GM23338 (cell line): Measurements from ENCODE around the gene TMEM127. TPM values are rescaled to one million over a fixed set of nuclear protein-coding genes. Genes with fewer than 3 reads are reported as not detected.

Source experiments
- ATAC-seq: fragments of 200-7000 bp; cut with Tn5 transposase; 3 replicates; pipeline ENCODE4 v1.9.1; 2020
- DNase-seq: peaks from one replicate; pipeline ENCODE4 v3.0.0-alpha.2; 2015; ENCODE audit warnings: low spot score
- H2AFZ ChIP-seq: fragments of 200-600 bp; sonication (generic); 2 replicates; pipeline ENCODE4 v1.8.0; 2016; ENCODE audit warnings: antibody characterized with exemption, mild to moderate bottlenecking, moderate library complexity
- H3F3A ChIP-seq: fragments of 200-600 bp; sonication (generic); replicated peaks from 2 replicates; pipeline ENCODE4 v1.8.0; 2017; ENCODE audit warnings: antibody characterized with exemption, mixed run types, low read depth
- H3K27ac ChIP-seq: fragments of 200-600 bp; sonication (generic); 2 replicates; pipeline ENCODE4 v1.6.1; 2016; ENCODE audit warnings: low read depth
- H3K27me3 ChIP-seq: fragments of 200-600 bp; sonication (generic); 2 replicates; pipeline ENCODE4 v1.8.0; 2016; ENCODE audit warnings: mild to moderate bottlenecking, mixed run types, moderate library complexity; ENCODE audit not compliant: insufficient read depth
- H3K36me3 ChIP-seq: fragments of 200-600 bp; sonication (generic); 2 replicates; pipeline ENCODE4 v1.8.0; 2016; ENCODE audit warnings: mild to moderate bottlenecking; ENCODE audit not compliant: insufficient read depth
- H3K4me1 ChIP-seq: fragments of 200-600 bp; sonication (generic); 2 replicates; pipeline ENCODE4 v1.8.0; 2016; ENCODE audit warnings: mild to moderate bottlenecking, moderate library complexity; ENCODE audit not compliant: insufficient read depth
- H3K4me2 ChIP-seq: fragments of 200-600 bp; sonication (generic); 2 replicates; pipeline ENCODE4 v1.7.1; 2017; ENCODE audit warnings: mixed run types
- H3K4me3 ChIP-seq: fragments of 200-600 bp; sonication (generic); 2 replicates; pipeline ENCODE4 v1.6.1; 2016; ENCODE audit warnings: mixed run types
- H3K79me2 ChIP-seq: fragments of 200-600 bp; sonication (generic); replicated peaks from 2 replicates; pipeline ENCODE4 v1.8.0; 2017; ENCODE audit warnings: mild to moderate bottlenecking; ENCODE audit not compliant: insufficient read depth
- H3K9me2 ChIP-seq: fragments of 200-600 bp; sonication (generic); 2 replicates; pipeline ENCODE4 v1.8.0; 2017; ENCODE audit not compliant: insufficient read depth
- H4K20me1 ChIP-seq: fragments of 200-600 bp; sonication (generic); replicated peaks from 2 replicates; pipeline ENCODE4 v1.8.0; 2017; ENCODE audit warnings: mild to moderate bottlenecking; ENCODE audit not compliant: insufficient read depth
- H3K27ac Mint-ChIP-seq: 2 replicates; pipeline ENCODE4 v1.8.0; 2020; ENCODE audit warnings: inconsistent platforms, mild to moderate bottlenecking, moderate library complexity, mixed read lengths
- H3K27me3 Mint-ChIP-seq: 3 replicates; pipeline ENCODE4 v1.8.0; 2022; ENCODE audit warnings: low read depth, mild to moderate bottlenecking, moderate library complexity, mixed read lengths, inconsistent platforms; ENCODE audit not compliant: insufficient read depth, poor library complexity
- H3K36me3 Mint-ChIP-seq: 3 replicates; pipeline ENCODE4 v1.8.0; 2021; ENCODE audit warnings: low read depth, mild to moderate bottlenecking, inconsistent platforms, moderate library complexity, mixed read lengths
- H3K4me1 Mint-ChIP-seq: 3 replicates; pipeline ENCODE4 v1.8.0; 2020; ENCODE audit warnings: mild to moderate bottlenecking, inconsistent platforms, mixed read lengths
- H3K4me3 Mint-ChIP-seq: 3 replicates; pipeline ENCODE4 v1.8.0; 2021; ENCODE audit warnings: moderate library complexity, mild to moderate bottlenecking, inconsistent platforms, mixed read lengths
- H3K9me3 Mint-ChIP-seq: 3 replicates; pipeline ENCODE4 v1.8.0; 2020; ENCODE audit warnings: moderate library complexity, mild to moderate bottlenecking, inconsistent platforms, mixed read lengths
- CREB1 ChIP-seq: fragments of 250-450 bp; sonication (Bioruptor Pico); IDR thresholded peaks from 2 replicates; pipeline ENCODE4 v1.5.0; 2020; ENCODE audit warnings: low read depth, mild to moderate bottlenecking, moderate library complexity
- CTCF ChIP-seq, 2 experiments: fragments of 200-600 bp in 1 of 2; sonication (generic) in 1 of 2; conservative IDR thresholded peaks; 2 replicates each; pipeline versions ENCODE4 v1.5.1 to v1.6.1; 2016 to 2017; ENCODE audit warnings: antibody characterized with exemption in 2 of 2, low read depth in 2 of 2, mild to moderate bottlenecking in 2 of 2, moderate library complexity in 1 of 2
- ETS1 ChIP-seq: IDR thresholded peaks from 2 replicates; pipeline ENCODE4 v1.6.1; 2016; ENCODE audit warnings: antibody characterized with exemption
- EZH2 ChIP-seq: fragments of 200-600 bp; sonication (generic); IDR thresholded peaks from one replicate; pipeline ENCODE4 v1.8.0; 2017; ENCODE audit warnings: antibody characterized with exemption, mild to moderate bottlenecking, low read depth; ENCODE audit not compliant: unreplicated experiment
- EZH2phosphoT487 ChIP-seq: fragments of 200-600 bp; sonication (generic); IDR thresholded peaks from one replicate; pipeline ENCODE4 v1.8.1; 2018; ENCODE audit warnings: antibody characterized with exemption; ENCODE audit not compliant: unreplicated experiment
- JUNB ChIP-seq: IDR thresholded peaks from one replicate; pipeline ENCODE4 v1.6.1; 2016; ENCODE audit warnings: antibody characterized with exemption; ENCODE audit not compliant: unreplicated experiment
- NANOG ChIP-seq: IDR thresholded peaks from 2 replicates; pipeline ENCODE4 v1.6.1; 2016; ENCODE audit warnings: antibody characterized with exemption, borderline replicate concordance
- POLR2AphosphoS5 ChIP-seq: IDR thresholded peaks from 2 replicates; pipeline ENCODE4 v1.6.1; 2016; ENCODE audit warnings: antibody characterized with exemption, low read depth
- REST ChIP-seq: IDR thresholded peaks from one replicate; pipeline ENCODE4 v1.6.1; 2018; ENCODE audit warnings: antibody characterized with exemption; ENCODE audit not compliant: unreplicated experiment
- STAT1 ChIP-seq: IDR thresholded peaks from one replicate; pipeline ENCODE4 v1.6.1; 2016; ENCODE audit warnings: antibody characterized with exemption; ENCODE audit not compliant: unreplicated experiment
- ZNF114 ChIP-seq: fragments of 250-450 bp; sonication (Bioruptor Pico); IDR thresholded peaks from 2 replicates; pipeline ENCODE4 v1.5.0; 2020; ENCODE audit warnings: mild to moderate bottlenecking, moderate library complexity
- ZNF331 ChIP-seq: fragments of 250-450 bp; sonication (Bioruptor Pico); IDR thresholded peaks from 2 replicates; pipeline ENCODE4 v1.5.0; 2020; ENCODE audit warnings: low read depth, mild to moderate bottlenecking, moderate library complexity
- ZNF462 ChIP-seq: fragments of 250-450 bp; sonication (Bioruptor Pico); IDR thresholded peaks from 2 replicates; pipeline ENCODE4 v1.5.0; 2020; ENCODE audit warnings: mild to moderate bottlenecking, moderate library complexity
- polyA plus RNA-seq: library from polyadenylated mRNA; unstranded; fragments of >200 nt; fragmentation: Nextera tagmentation; extraction: Ambion mirVana; gene quantifications from 2 replicates; pipeline ENCODE4 v1.2.1, GENCODE V29; 2016
- total RNA-seq: library from RNA; depleted of rRNA; stranded (reverse); fragments of >200 nt; shearing (Covaris generic); gene quantifications from 2 replicates; pipeline ENCODE4 v1.2.3, GENCODE V29; 2014

The TMEM127 gene
- total and polyA plus RNA-seq, 2 experiments from 2014 or later = 4.9 to 19.9 TPM

- peaks cover 45% of the 10 kb centered on the region for H3K36me3 ChIP-seq
- H3K4me3 Mint-ChIP-seq = no peak overlapping the region
Observed at GRCh38 chr2:96276787-96277499, 11.1 kb upstream of the TMEM127 start.

More at GRCh38 chr2:96276787-96277499, 11.1 kb upstream of the TMEM127 start:
- Histone ChIP-seq H3K27me3 (no peaks in the 10 kb centered on the region), H3K79me2 (no peaks in the 10 kb centered on the region), H3K4me3 (no peak overlapping the region), H3K4me2 (no peak overlapping the region), H3K27ac (no peak overlapping the region), H3F3A (peaks cover 23% of the 10 kb centered on the region), H2AFZ (no peak overlapping the region), H3K4me1 (no peaks in the 10 kb centered on the region), H3K9me2 (no peaks in the 10 kb centered on the region), H4K20me1 (peaks cover 11% of the 10 kb centered on the region)
- no peak overlapping the region for H3K27ac Mint-ChIP-seq
- no peak for ATAC-seq
- no peaks in the 10 kb centered on the region for H3K9me3 Mint-ChIP-seq
- DNase-seq = no peak
- peaks cover 89% of the 10 kb centered on the region for H3K36me3 Mint-ChIP-seq
- no peaks in the 10 kb centered on the region for H3K4me1 Mint-ChIP-seq
- TF ChIP-seq CTCF (conservative IDR thresholded peaks at IDR 0.05; ENCODE audit: low read depth in 2 of 2) (no peak), ZNF114 (CRISPR knock-in tag) (no peak), EZH2 (no peak), POLR2AphosphoS5 (no peak), CREB1 (CRISPR knock-in tag) (no peak), JUNB (no peak), STAT1 (no peak), ETS1 (no peak), ZNF331 (CRISPR knock-in tag) (no peak), NANOG (no peak), EZH2phosphoT487 (no peak), REST (no peak), ZNF462 (CRISPR knock-in tag) (no peak)
- H3K27me3 Mint-ChIP-seq = peaks cover 6% of the 10 kb centered on the region
